K562 (cell line): ENCODE measurements around the gene SKAP2. TPM values are rescaled to one million over a fixed set of nuclear protein-coding genes. Genes with fewer than 3 reads are reported as not detected.
A peak's percentile ranks its signal among the peaks of the same experiment; 100 is the strongest.

Experiments
- ATAC-seq: fragments of 200-7000 bp; cut with Tn5 transposase; 3 replicates; pipeline ENCODE4 v1.9.1; 2020; ENCODE audit warnings: moderate library complexity
- BruUV-seq: library from RNA; stranded (reverse); fragments of 400-500 nt; replicated peaks from 2 replicates; lab custom pipeline; 2021; lab: Mats Ljungman, UMichigan
- CTCF ChIA-PET: fragments of 300-600 bp; formaldehyde crosslinking; extraction: SDS; loops from one replicate; lab custom pipeline; 2021; ENCODE audit warnings: low intra/inter-chr PET ratio; lab: Yijun Ruan, JAX
- POLR2A ChIA-PET: fragments of 300-600, 350-650 bp; sonication (Branson Sonifier 250); formaldehyde crosslinking; extraction: SDS; loops from one replicate; lab custom pipeline; 2021; ENCODE audit warnings: antibody characterized with exemption, inconsistent platforms; lab: Yijun Ruan, JAX
- DNase-seq, 4 experiments: peaks; one replicate each; pipeline versions ENCODE4 v3.0.0 to v3.0.0-alpha.2; 2011 to 2018; ENCODE audit warnings: low spot score in 3 of 4, mixed read lengths in 3 of 4; ENCODE audit errors: extremely low read depth in 1 of 4
- FAIRE-seq: peaks from 2 replicates; lab custom pipeline; 2011; peaks lifted over from hg19 to GRCh38; lab: Jason Lieb, UNC
- H2AFZ ChIP-seq: 2 replicates; pipeline ENCODE4 v1.6.0; 2011; ENCODE audit warnings: low read depth, low read length, control low read depth, inconsistent platforms
- H3K27ac ChIP-seq: fragments of 200-600 bp; 3 replicates; pipeline ENCODE4 v1.8.0; 2011; ENCODE audit warnings: low read depth, mild to moderate bottlenecking, control low read depth, inconsistent platforms, low read length, moderate library complexity, mixed read lengths; ENCODE audit errors: extremely low read depth
- H3K27me3 ChIP-seq, 2 experiments: fragments of 300-600 bp in 1 of 2; 2 replicates in 1 of 2; 3 replicates in 1 of 2; pipeline versions ENCODE4 v1.6.0 to v1.8.0; 2011; ENCODE audit warnings: inconsistent platforms in 2 of 2, low read length in 2 of 2, mild to moderate bottlenecking in 1 of 2, mixed read lengths in 1 of 2, moderate library complexity in 1 of 2; ENCODE audit not compliant: control insufficient read depth in 2 of 2, insufficient read depth in 2 of 2
- H3K36me3 ChIP-seq: fragments of 300-600 bp; 3 replicates; pipeline ENCODE4 v1.8.0; 2011; ENCODE audit warnings: mild to moderate bottlenecking, low read length, inconsistent platforms; ENCODE audit not compliant: control insufficient read depth, insufficient read depth
- H3K4me1 ChIP-seq, 2 experiments: fragments of 200-600 bp in 1 of 2; replicated peaks in 1 of 2; 2 replicates in 1 of 2; 3 replicates in 1 of 2; pipeline versions ENCODE4 v1.5.1 to v1.8.0; 2011; ENCODE audit warnings: inconsistent platforms in 2 of 2, low read length in 2 of 2, mild to moderate bottlenecking in 1 of 2, mixed read lengths in 1 of 2, moderate library complexity in 1 of 2; ENCODE audit not compliant: control insufficient read depth in 2 of 2, insufficient read depth in 2 of 2
- H3K4me2 ChIP-seq: 2 replicates; pipeline ENCODE4 v1.6.1; 2011; ENCODE audit warnings: low read length, control low read depth, inconsistent platforms, mixed read lengths; ENCODE audit not compliant: insufficient read depth
- H3K4me3 ChIP-seq: fragments of 200-600 bp; sonication (generic), shearing (Covaris generic); 2 replicates; pipeline ENCODE4 v1.5.1; 2016; ENCODE audit warnings: control low read depth, inconsistent platforms
- H3K79me2 ChIP-seq: fragments of 200-600 bp; 3 replicates; pipeline ENCODE4 v1.8.0; 2011; ENCODE audit warnings: low read length, inconsistent platforms; ENCODE audit not compliant: control insufficient read depth, insufficient read depth
- H3K9ac ChIP-seq, 2 experiments: 2 replicates each; pipeline versions ENCODE4 v1.6.0 to v1.6.1; 2011; ENCODE audit warnings: low read depth in 2 of 2, low read length in 2 of 2, control low read depth in 1 of 2, inconsistent platforms in 1 of 2, mild to moderate bottlenecking in 1 of 2, mixed read lengths in 1 of 2; ENCODE audit not compliant: insufficient read depth in 1 of 2
- H3K9me1 ChIP-seq: one replicate; pipeline ENCODE4 v1.6.0; 2011; ENCODE audit warnings: inconsistent platforms, mild to moderate bottlenecking, low read length, moderate library complexity; ENCODE audit not compliant: control insufficient read depth, insufficient read depth
- H3K9me3 ChIP-seq: replicated peaks from 2 replicates; pipeline ENCODE4 v1.5.1; 2011; ENCODE audit warnings: low read depth, low read length, inconsistent platforms; ENCODE audit not compliant: control insufficient read depth, insufficient read depth
- H4K20me1 ChIP-seq: replicated peaks from 2 replicates; pipeline ENCODE4 v1.6.1; 2011; ENCODE audit warnings: low read length, inconsistent platforms, mixed read lengths; ENCODE audit not compliant: control insufficient read depth, insufficient read depth
- C11orf30 ChIP-seq: fragments of 450-650 bp; IDR thresholded peaks from 2 replicates; pipeline ENCODE4 v1.6.1; 2016; ENCODE audit warnings: low read depth, mild to moderate bottlenecking
- KDM2B ChIP-seq: fragments of 250-450 bp; sonication (Bioruptor Pico); IDR thresholded peaks from 2 replicates; pipeline ENCODE4 v1.8.0; 2021; ENCODE audit warnings: mild to moderate bottlenecking, moderate library complexity
- MAFF ChIP-seq: IDR thresholded peaks from 2 replicates; pipeline ENCODE4 v1.6.1; 2012; ENCODE audit warnings: low read length, improper control_type of control experiment
- MAFG ChIP-seq: fragments of 450-650 bp; conservative IDR thresholded peaks from 2 replicates; pipeline ENCODE4 v1.6.1; 2016; ENCODE audit warnings: missing genetic modification characterization, missing compliant biosample characterization
- MAFK ChIP-seq: IDR thresholded peaks from 2 replicates; pipeline ENCODE4 v1.6.1; 2011; ENCODE audit warnings: low read length, improper control_type of control experiment
- NFE2 ChIP-seq: IDR thresholded peaks from 2 replicates; pipeline ENCODE4 v1.6.1; 2014; ENCODE audit warnings: antibody characterized with exemption, low read depth
- PHF20 ChIP-seq: fragments of 450-650 bp; IDR thresholded peaks from 2 replicates; pipeline ENCODE4 v1.6.1; 2018; ENCODE audit not compliant: partially characterized antibody
- ZNF133 ChIP-seq: fragments of 250-450 bp; sonication (Bioruptor Pico); IDR thresholded peaks from 2 replicates; pipeline ENCODE4 v1.4.0; 2020; ENCODE audit warnings: mild to moderate bottlenecking
- ZNF316 ChIP-seq: fragments of 450-650 bp; IDR thresholded peaks from 2 replicates; pipeline ENCODE4 v1.6.1; 2016
- WGBS: fragments of 100-300 bp; shearing (Covaris generic); methylation state at CpG from one replicate; pipeline ENCODE4 v1.1.6; 2016; ENCODE audit warnings: low coverage, mixed read lengths; ENCODE audit not compliant: insufficient coverage; ENCODE audit errors: missing lambda C conversion rate; 5-methylcytosine and 5-hydroxymethylcytosine counted together
- in situ Hi-C: fragments of 300-500 bp; cut with MboI; formaldehyde crosslinking; loops from 4 replicates; pipeline ENCODE4 v1.15.0; 2018; ENCODE audit warnings: inconsistent platforms, mixed read lengths
- intact Hi-C: fragments of 100-400 bp; cut with micrococcal nuclease; formaldehyde crosslinking; loops from 2 replicates; pipeline ENCODE4 v1.14.2; 2022
- polyA plus RNA-seq, 8 experiments: library from polyadenylated mRNA; depleted of rRNA in 4 of 8; stranded (reverse) in 5 of 8; unstranded in 3 of 8; fragments of >200 nt; fragmentation: Nextera tagmentation in 2 of 8; fragmentation: Illumina TruSeq in 1 of 8; extraction: Ambion mirVana in 2 of 8; extraction: Trizol in 1 of 8; gene quantifications; 2 replicates each; pipeline versions ENCODE4 v1.2.1 to v1.2.3, GENCODE V29; 2011 to 2014; ENCODE audit warnings: inconsistent platforms in 1 of 8, missing spikeins in 1 of 8
- total RNA-seq, 7 experiments: library from RNA; depleted of rRNA in 6 of 7; stranded (reverse); fragments of >200 nt in 6 of 7; fragmentation: Illumina TruSeq in 2 of 7; extraction: Trizol in 2 of 7; gene quantifications; 2 replicates each; pipeline versions ENCODE4 v1.2.1 to v1.2.3, GENCODE V29; 2011 to 2021; ENCODE audit warnings: low replicate concordance in 1 of 7
- TF ChIP-seq, protein P1 (sequence below): fragments of 250-450 bp; sonication (Bioruptor Pico); IDR thresholded peaks from 2 replicates; pipeline ENCODE4 v1.8.0; 2021; ENCODE audit warnings: mild to moderate bottlenecking, moderate library complexity

Gene SKAP2
- total and polyA plus RNA-seq, 9 of the 15 experiments (the other 6 are each of a cell fraction or from before 2014, with no cell fraction given), result 4.2 to 11.7 (median 8.3) TPM

- Histone ChIP-seq H3K27ac (no peak overlapping the region), H3K27me3 (no peaks in the 10 kb centered on the region; a peak in 1 of 5 replicates), H3K9me1 (no peaks in the 10 kb centered on the region), H3K9ac (no peak overlapping the region), H2AFZ (no peak overlapping the region), H3K4me2 (no peak overlapping the region), H3K4me1 (no peaks in the 10 kb centered on the region), H4K20me1 (no peaks in the 10 kb centered on the region), H3K36me3 (no peaks in the 10 kb centered on the region), H3K79me2 (no peaks in the 10 kb centered on the region), H3K4me3 (no peak overlapping the region), H3K9me3 (no peaks in the 10 kb centered on the region)
- no peak for FAIRE-seq
- ChIA-PET POLR2A (interaction anchor here (0.6 to 1.2 kb wide), 2 partner anchors 21 to 1006 kb away, joined by 3 read pairs; no protein-coding TSS in a partner anchor), CTCF (no interaction called here)
- no peak for DNase-seq
- intact Hi-C loops (no loop called here), in situ Hi-C loops (no loop called here)
- 38% methylated on average over 2 of the region's 2 CpGs for WGBS
- ATAC-seq, result no peak
- BruUV-seq, result no TSS peak
- no peak for TF ChIP-seq KDM2B (CRISPR knock-in tag)
These were observed 105.3 kb downstream of the SKAP2 start for GRCh38 chr7:26759108-26759507.

DNA sequence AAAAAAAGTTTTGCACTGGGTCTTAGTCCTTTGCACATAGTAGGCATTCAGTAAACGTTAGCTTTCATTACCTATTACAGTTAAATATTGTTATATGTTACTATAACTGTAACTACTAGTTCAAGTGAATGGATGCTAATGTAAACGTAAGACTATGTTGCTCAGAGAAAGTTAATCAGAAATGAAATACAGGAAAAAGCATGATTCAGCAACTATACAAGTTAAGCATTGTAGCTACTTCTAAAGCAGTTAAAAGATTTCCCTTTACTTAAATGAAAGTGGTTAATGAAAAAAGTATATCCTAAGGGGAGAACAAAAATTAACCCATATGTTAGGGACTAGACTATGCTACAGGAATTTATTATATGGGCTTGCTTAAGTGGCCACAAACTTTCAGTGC, 121.2 kb downstream of the SKAP2 start:
- Histone ChIP-seq H3K4me1 (no peaks in the 10 kb centered on the region), H3K36me3 (no peaks in the 10 kb centered on the region), H3K9me1 (no peaks in the 10 kb centered on the region), H2AFZ (no peak overlapping the region), H3K4me2 (no peak overlapping the region), H3K9me3 (no peaks in the 10 kb centered on the region), H3K27me3 (no peaks in the 10 kb centered on the region; a peak in 1 of 5 replicates), H3K9ac (no peak overlapping the region), H4K20me1 (no peaks in the 10 kb centered on the region), H3K79me2 (no peaks in the 10 kb centered on the region), H3K4me3 (no peak overlapping the region), H3K27ac (no peak overlapping the region)
- POLR2A ChIA-PET, result no interaction called here
- peak; percentile 16; the same call in 1 of the 2 replicates for TF ChIP-seq MAFK
- peak; percentile 81 for TF ChIP-seq C11orf30
- TF ChIP-seq PHF20, result no peak
- TF ChIP-seq MAFG, result peak; percentile 75
- peak; percentile 30 for TF ChIP-seq MAFF
- peak; percentile 8; the same call in 1 of the 2 replicates for TF ChIP-seq NFE2
- TF ChIP-seq ZNF133 (CRISPR knock-in tag), result no peak
- peak; percentile 86 for TF ChIP-seq ZNF316
- TF ChIP-seq, protein P1, sequence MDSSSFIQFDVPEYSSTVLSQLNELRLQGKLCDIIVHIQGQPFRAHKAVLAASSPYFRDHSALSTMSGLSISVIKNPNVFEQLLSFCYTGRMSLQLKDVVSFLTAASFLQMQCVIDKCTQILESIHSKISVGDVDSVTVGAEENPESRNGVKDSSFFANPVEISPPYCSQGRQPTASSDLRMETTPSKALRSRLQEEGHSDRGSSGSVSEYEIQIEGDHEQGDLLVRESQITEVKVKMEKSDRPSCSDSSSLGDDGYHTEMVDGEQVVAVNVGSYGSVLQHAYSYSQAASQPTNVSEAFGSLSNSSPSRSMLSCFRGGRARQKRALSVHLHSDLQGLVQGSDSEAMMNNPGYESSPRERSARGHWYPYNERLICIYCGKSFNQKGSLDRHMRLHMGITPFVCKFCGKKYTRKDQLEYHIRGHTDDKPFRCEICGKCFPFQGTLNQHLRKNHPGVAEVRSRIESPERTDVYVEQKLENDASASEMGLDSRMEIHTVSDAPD, result no peak
- no peak for FAIRE-seq
- 6% methylated on average over 2 of the region's 2 CpGs for WGBS
- CTCF ChIA-PET, result no interaction called here
- no peak for ATAC-seq
- no peak for DNase-seq
- in situ Hi-C loops, result no loop called here
- intact Hi-C loops, result no loop called here
- BruUV-seq, result no TSS peak
